Measurements from ENCODE around the gene STXBP4.

Gene STXBP4

GRCh38 chr17:55186937-55187770 lies 218.6 kb downstream of the STXBP4 start:
- H3K9me3 ChIP-seq (ENCODE audit: insufficient read depth, low read length), result no peaks in the 10 kb centered on the region

GRCh38 chr17:55190748-55191147 lies 222.2 kb downstream of the STXBP4 start:
- Histone ChIP-seq H4K20me1 (ENCODE audit: low read depth, low read length) (no peaks in the 10 kb centered on the region), H3K36me3 (ENCODE audit: low read length) (no peaks in the 10 kb centered on the region), H3K9ac (ENCODE audit: low read length) (no peak overlapping the region), H3K9me2 (replicated peaks; ENCODE audit: insufficient read depth, low read length) (no peaks in the 10 kb centered on the region), H2AFZ (ENCODE audit: low read depth, low read length, severe bottlenecking) (no peak overlapping the region), H3K27me3 (ENCODE audit: low read length) (no peaks in the 10 kb centered on the region), H3F3A (ENCODE audit: insufficient read depth) (no peaks in the 10 kb centered on the region), H3K4me2 (ENCODE audit: low read depth, low read length, poor library complexity, severe bottlenecking) (no peak overlapping the region), H3K27ac (ENCODE audit: low read depth, low read length) (no peak overlapping the region), H3K9me3 (ENCODE audit: insufficient read depth, low read length) (no peaks in the 10 kb centered on the region), H3K79me2 (ENCODE audit: insufficient read depth, low read length) (no peaks in the 10 kb centered on the region), H3K4me3 (ENCODE audit: insufficient read depth, low read length, poor library complexity, severe bottlenecking) (no peak overlapping the region)
- TF ChIP-seq CTCF (IDR thresholded peaks at IDR 0.05; ENCODE audit: insufficient read depth, low read length, poor library complexity, severe bottlenecking), result no peak
- no peak for TF ChIP-seq EZH2phosphoT487 (conservative IDR thresholded peaks at IDR 0.05; ENCODE audit: low read length)

More at GRCh38 chr17:55186937-55187770, 218.6 kb downstream of the STXBP4 start:
- TF ChIP-seq CTCF (IDR thresholded peaks at IDR 0.05; ENCODE audit: insufficient read depth, low read length, poor library complexity, severe bottlenecking) (no peak), EZH2phosphoT487 (conservative IDR thresholded peaks at IDR 0.05; ENCODE audit: low read length) (no peak)
- Histone ChIP-seq H3K27ac (ENCODE audit: low read depth, low read length) (no peak overlapping the region), H3K79me2 (ENCODE audit: insufficient read depth, low read length) (no peaks in the 10 kb centered on the region), H3K9ac (ENCODE audit: low read length) (no peak overlapping the region), H3K36me3 (ENCODE audit: low read length) (no peaks in the 10 kb centered on the region), H3F3A (ENCODE audit: insufficient read depth) (no peaks in the 10 kb centered on the region), H3K4me3 (ENCODE audit: insufficient read depth, low read length, poor library complexity, severe bottlenecking) (no peak overlapping the region), H3K4me2 (ENCODE audit: low read depth, low read length, poor library complexity, severe bottlenecking) (no peak overlapping the region), H3K9me2 (replicated peaks; ENCODE audit: insufficient read depth, low read length) (no peaks in the 10 kb centered on the region), H4K20me1 (ENCODE audit: low read depth, low read length) (no peaks in the 10 kb centered on the region), H3K27me3 (ENCODE audit: low read length) (no peaks in the 10 kb centered on the region), H2AFZ (ENCODE audit: low read depth, low read length, severe bottlenecking) (no peak overlapping the region)

- TF ChIP-seq EZH2phosphoT487 (conservative IDR thresholded peaks at IDR 0.05; ENCODE audit: low read length), result no peak
- TF ChIP-seq CTCF (IDR thresholded peaks at IDR 0.05; ENCODE audit: insufficient read depth, low read length, poor library complexity, severe bottlenecking), result no peak
- Histone ChIP-seq H3K79me2 (ENCODE audit: insufficient read depth, low read length) (no peaks in the 10 kb centered on the region), H3K27me3 (ENCODE audit: low read length) (no peaks in the 10 kb centered on the region), H3K9me2 (replicated peaks; ENCODE audit: insufficient read depth, low read length) (no peaks in the 10 kb centered on the region), H3K36me3 (ENCODE audit: low read length) (no peaks in the 10 kb centered on the region), H3K4me2 (ENCODE audit: low read depth, low read length, poor library complexity, severe bottlenecking) (no peak overlapping the region), H3K9me3 (ENCODE audit: insufficient read depth, low read length) (no peaks in the 10 kb centered on the region), H3F3A (ENCODE audit: insufficient read depth) (no peaks in the 10 kb centered on the region), H3K4me3 (ENCODE audit: insufficient read depth, low read length, poor library complexity, severe bottlenecking) (no peak overlapping the region), H2AFZ (ENCODE audit: low read depth, low read length, severe bottlenecking) (no peak overlapping the region), H3K27ac (ENCODE audit: low read depth, low read length) (no peak overlapping the region), H4K20me1 (ENCODE audit: low read depth, low read length) (no peaks in the 10 kb centered on the region), H3K9ac (ENCODE audit: low read length) (no peak overlapping the region)
Measured at GRCh38 chr17:55198690-55199370, 230.3 kb downstream of the STXBP4 start.
